H1 (cell line): ENCODE data around the gene TFAP2A. TPM values are rescaled to one million over a fixed set of nuclear protein-coding genes. Genes with fewer than 3 reads are reported as not detected.

ENCODE experiments used
- CTCF ChIA-PET: fragments of 300-600 bp; sonication (Branson Sonifier 250); formaldehyde crosslinking; loops from one replicate; lab custom pipeline; 2021; ENCODE audit not compliant: partially characterized antibody; lab: Charles Lee
- POLR2A ChIA-PET: fragments of 300-600 bp; sonication (Branson Sonifier 250); formaldehyde crosslinking; loops from one replicate; lab custom pipeline; 2021; ENCODE audit warnings: inconsistent platforms; ENCODE audit not compliant: partially characterized antibody; lab: Charles Lee
- DNase-seq, 2 experiments: peaks; one replicate each; pipeline versions ENCODE4 v3.0.0 to v3.0.0-alpha.2; 2010 to 2022; ENCODE audit warnings: low spot score in 2 of 2, low read depth in 1 of 2, mixed read lengths in 1 of 2
- FAIRE-seq: peaks from 2 replicates; lab custom pipeline; 2011; peaks lifted over from hg19 to GRCh38; lab: Jason Lieb, UNC
- H2AFZ ChIP-seq: 2 replicates; pipeline ENCODE4 v1.8.1; 2012; ENCODE audit warnings: low read length, inconsistent platforms
- H2AK5ac ChIP-seq: 2 replicates; pipeline ENCODE4 v1.6.1; 2013; ENCODE audit warnings: low read depth, low read length
- H2BK120ac ChIP-seq: replicated peaks from 2 replicates; pipeline ENCODE3; 2013; ENCODE audit warnings: low read depth, low read length, inconsistent platforms
- H2BK12ac ChIP-seq: 2 replicates; pipeline ENCODE4 v1.6.1; 2013; ENCODE audit warnings: low read depth, low read length
- H2BK15ac ChIP-seq: 2 replicates; pipeline ENCODE4 v1.6.1; 2013; ENCODE audit warnings: low read length
- H2BK20ac ChIP-seq: 2 replicates; pipeline ENCODE4 v1.6.1; 2013; ENCODE audit warnings: low read length
- H2BK5ac ChIP-seq: 2 replicates; pipeline ENCODE4 v1.6.1; 2013; ENCODE audit warnings: low read depth, low read length
- H3K14ac ChIP-seq: 2 replicates; pipeline ENCODE4 v1.6.1; 2013; ENCODE audit warnings: inconsistent platforms; ENCODE audit not compliant: insufficient read length
- H3K18ac ChIP-seq: 2 replicates; pipeline ENCODE4 v1.6.1; 2013; ENCODE audit warnings: low read length; ENCODE audit errors: extremely low read depth
- H3K23ac ChIP-seq: 2 replicates; pipeline ENCODE4 v1.6.1; 2013; ENCODE audit warnings: inconsistent platforms; ENCODE audit not compliant: insufficient read length
- H3K23me2 ChIP-seq: 2 replicates; pipeline ENCODE4 v1.6.1; 2013; ENCODE audit warnings: low read depth, low read length
- H3K27ac ChIP-seq: 2 replicates; pipeline ENCODE4 v1.6.1; 2011; ENCODE audit warnings: low read depth, low read length, inconsistent platforms
- H3K27me3 ChIP-seq, 4 experiments: replicated peaks in 1 of 4; 1 replicate in 1 of 4; 2 replicates in 3 of 4; pipeline versions ENCODE4 v1.6.1 to v1.8.1; 2011 to 2013; ENCODE audit warnings: low read length in 3 of 4, mild to moderate bottlenecking in 3 of 4, inconsistent platforms in 2 of 4, mixed read lengths in 2 of 4, moderate library complexity in 1 of 4; ENCODE audit not compliant: control insufficient read depth in 3 of 4, insufficient read depth in 3 of 4; ENCODE audit errors: extremely low read depth in 1 of 4
- H3K36me3 ChIP-seq, 4 experiments: 2 replicates each; pipeline versions ENCODE4 v1.6.1 to v1.8.1; 2011 to 2013; ENCODE audit warnings: mild to moderate bottlenecking in 4 of 4, low read length in 3 of 4, moderate library complexity in 2 of 4, control low read depth in 1 of 4, inconsistent platforms in 1 of 4; ENCODE audit not compliant: insufficient read depth in 4 of 4, control insufficient read depth in 2 of 4
- H3K4ac ChIP-seq: replicated peaks from 2 replicates; pipeline ENCODE3; 2013; ENCODE audit warnings: low read length, low read depth, mixed read lengths, inconsistent platforms; ENCODE audit not compliant: insufficient read length
- H3K4me1 ChIP-seq, 4 experiments: replicated peaks in 1 of 4; 1 replicate in 1 of 4; 2 replicates in 3 of 4; pipeline versions ENCODE4 v1.6.1 to v1.8.1; 2011 to 2013; ENCODE audit warnings: low read length in 3 of 4, inconsistent platforms in 2 of 4, mixed read lengths in 1 of 4; ENCODE audit not compliant: insufficient read depth in 4 of 4, control insufficient read depth in 3 of 4
- H3K4me2 ChIP-seq, 2 experiments: 2 replicates each; pipeline versions ENCODE4 v1.6.1 to v1.8.1; 2011 to 2013; ENCODE audit warnings: low read depth in 2 of 2, low read length in 2 of 2, control low read depth in 1 of 2, inconsistent platforms in 1 of 2, mild to moderate bottlenecking in 1 of 2; ENCODE audit not compliant: insufficient read depth in 1 of 2
- H3K4me3 ChIP-seq, 4 experiments: fragments of 200-600, 300-600 bp in 1 of 4; sonication (generic), shearing (Covaris generic), sonication (Bioruptor Twin) in 1 of 4; 2 replicates each; pipeline versions ENCODE4 v1.5.1 to v1.8.1; 2011 to 2016; ENCODE audit warnings: low read length in 4 of 4, low read depth in 3 of 4, control low read depth in 2 of 4, inconsistent platforms in 2 of 4, mild to moderate bottlenecking in 2 of 4, mixed read lengths in 1 of 4, moderate library complexity in 1 of 4; ENCODE audit not compliant: insufficient read depth in 2 of 4; ENCODE audit errors: extremely low read depth in 1 of 4
- H3K56ac ChIP-seq: replicated peaks from 2 replicates; pipeline ENCODE3; 2013; ENCODE audit warnings: low read depth, mild to moderate bottlenecking, mixed read lengths, low read length, inconsistent platforms; ENCODE audit not compliant: insufficient read length
- H3K79me1 ChIP-seq: 2 replicates; pipeline ENCODE4 v1.6.1; 2013; ENCODE audit warnings: low read depth, low read length, control low read depth
- H3K79me2 ChIP-seq, 2 experiments: 2 replicates each; pipeline versions ENCODE4 v1.6.1 to v1.8.1; 2012 to 2013; ENCODE audit warnings: low read length in 2 of 2, mild to moderate bottlenecking in 2 of 2, inconsistent platforms in 1 of 2; ENCODE audit not compliant: insufficient read depth in 2 of 2, control insufficient read depth in 1 of 2
- H3K9ac ChIP-seq, 4 experiments: replicated peaks in 1 of 4; 1 replicate in 1 of 4; 2 replicates in 3 of 4; pipeline versions ENCODE4 v1.6.1 to v1.8.1; 2011 to 2013; ENCODE audit warnings: low read depth in 3 of 4, low read length in 3 of 4, control low read depth in 2 of 4, mild to moderate bottlenecking in 2 of 4, moderate library complexity in 2 of 4, inconsistent platforms in 1 of 4; ENCODE audit errors: extremely low read depth in 1 of 4
- H3K9me3 ChIP-seq, 2 experiments: 2 replicates each; pipeline versions ENCODE4 v1.6.1 to v1.8.1; 2012 to 2013; ENCODE audit warnings: mild to moderate bottlenecking in 2 of 2, moderate library complexity in 2 of 2, control low read depth in 1 of 2, inconsistent platforms in 1 of 2, low read depth in 1 of 2, low read length in 1 of 2, mixed read lengths in 1 of 2; ENCODE audit not compliant: insufficient read depth in 2 of 2
- H4K20me1 ChIP-seq, 2 experiments: replicated peaks in 1 of 2; 2 replicates each; pipeline versions ENCODE3 to v1.8.1; 2011 to 2013; ENCODE audit warnings: inconsistent platforms in 2 of 2, low read length in 2 of 2, mild to moderate bottlenecking in 1 of 2; ENCODE audit not compliant: insufficient read depth in 2 of 2, control insufficient read depth in 1 of 2
- H4K5ac ChIP-seq: 2 replicates; pipeline ENCODE4 v1.6.1; 2013; ENCODE audit warnings: low read length, low read depth, mixed read lengths, inconsistent platforms; ENCODE audit not compliant: insufficient read length
- H4K8ac ChIP-seq: 2 replicates; pipeline ENCODE4 v1.8.0; 2013; ENCODE audit warnings: mild to moderate bottlenecking, moderate library complexity, low read length, inconsistent platforms; ENCODE audit not compliant: insufficient read depth; ENCODE audit errors: extremely low read depth
- H4K91ac ChIP-seq: replicated peaks from 2 replicates; pipeline ENCODE3; 2013; ENCODE audit warnings: low read length, mixed read lengths, inconsistent platforms; ENCODE audit not compliant: insufficient read length
- WGBS, 2 experiments: shearing (Covaris generic) in 1 of 2; methylation state at CpG; one replicate each; pipeline versions ENCODE4 v1.1.6 to v1.1.7; 2013 to 2015; ENCODE audit warnings: low lambda C conversion rate in 2 of 2, mixed read lengths in 2 of 2, inconsistent platforms in 1 of 2, low coverage in 1 of 2, missing lambda C conversion rate in 1 of 2; ENCODE audit not compliant: insufficient replicate concordance in 2 of 2, insufficient coverage in 1 of 2, insufficient read length in 1 of 2; ENCODE audit errors: extremely low coverage in 1 of 2, missing lambda C conversion rate in 1 of 2; 5-methylcytosine and 5-hydroxymethylcytosine counted together
- polyA plus RNA-seq, 7 experiments: library from polyadenylated mRNA; depleted of rRNA in 3 of 7; stranded (reverse) in 5 of 7; unstranded in 2 of 7; fragments of >200 nt in 5 of 7; fragments of 200-250 nt in 2 of 7; gene quantifications; 1 replicate in 5 of 7; 2 replicates in 1 of 7; 4 replicates in 1 of 7; pipeline versions ENCODE4 v1.2.1 to v1.2.3, GENCODE V29; 2011 to 2013; ENCODE audit warnings: missing spikeins in 2 of 7, mixed read lengths in 2 of 7
- total RNA-seq: library from RNA; stranded (reverse); fragmentation: NEBNext Ultra II Directional; extraction: Animal tissue kit (Norgen Biotek cat#: 25700); gene quantifications from 2 replicates; pipeline ENCODE4 v1.2.1, GENCODE V29; 2021

TFAP2A gene
- total and polyA plus RNA-seq, 2 of the 8 experiments (the other 6 are each of a cell fraction or from before 2014, with no cell fraction given), result 0.23 TPM; not detected in 1

DNA sequence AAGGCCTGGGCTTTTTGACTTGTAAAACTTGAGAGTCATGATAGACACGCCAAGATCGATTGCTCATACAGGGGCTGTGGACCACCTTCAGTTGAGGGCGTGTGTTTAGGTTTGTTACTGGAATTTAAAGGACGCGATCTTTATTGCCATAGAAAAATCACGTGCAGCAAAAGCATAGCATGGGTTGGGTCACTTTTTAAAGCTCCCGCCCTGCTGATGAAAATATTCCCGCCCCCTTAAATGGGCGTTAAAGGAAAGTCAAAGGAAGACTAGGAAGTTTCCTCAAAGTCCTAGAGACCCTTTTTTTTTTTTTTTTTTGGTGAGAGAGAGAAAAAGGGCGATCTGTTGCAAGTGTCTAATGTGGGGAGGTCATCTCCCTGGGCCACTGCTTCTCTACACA lies 23.1 kb downstream of the TFAP2A start:
- Histone ChIP-seq H3K4me1 (peaks cover 10 to 31% (median 24%) of the 10 kb centered on the region in 4 experiments), H2BK5ac (no peak overlapping the region), H3K9ac (no peak overlapping the region), H3K18ac (no peak overlapping the region), H3K23ac (no peak overlapping the region), H2AFZ (no peak overlapping the region), H4K20me1 (peaks cover 6 to 15% of the 10 kb centered on the region in 2 experiments), H4K8ac (no peak overlapping the region), H3K79me1 (no peaks in the 10 kb centered on the region), H2BK12ac (no peak overlapping the region), H3K9me3 (no peaks in the 10 kb centered on the region), H3K4me3 (peak overlapping the region in 3 of 4 experiments; percentile 3 to 54 (median 17); a peak in 4 of 8 replicates), H2BK20ac (no peak overlapping the region), H3K23me2 (no peaks in the 10 kb centered on the region; the same call in 1 of the 2 replicates), H3K79me2 (no peaks in the 10 kb centered on the region), H3K27ac (no peak overlapping the region), H2BK120ac (no peak overlapping the region), H4K91ac (no peak overlapping the region), H3K27me3 (peaks cover 74 to 96% (median 91%) of the 10 kb centered on the region in 4 experiments), H3K4ac (no peak overlapping the region), H3K36me3 (peaks cover 0 to 8% (median 0%) of the 10 kb centered on the region in 4 experiments; a peak in 1 of 8 replicates), H3K14ac (no peak overlapping the region), H3K56ac (no peak overlapping the region), H2BK15ac (no peak overlapping the region), H4K5ac (no peak overlapping the region), H2AK5ac (no peak overlapping the region), H3K4me2 (peak overlapping the region; percentile 66 to 77)
- WGBS, 2 experiments, result 2% methylated on average over 10 of the region's 10 CpGs; no CpG with 5 or more reads in 1 of the 2 experiments
- POLR2A ChIA-PET, result interaction anchor here (0.8 to 2.0 kb wide), 7 partner anchors 18 to 33 kb away, joined by 3 to 6 read pairs (median 4); partner anchors contain the start of gene TFAP2A
- DNase-seq (no peak), FAIRE-seq (peak; percentile 45)
- CTCF ChIA-PET, result interaction anchor here (0.5 to 17.2 kb wide), 4 partner anchors 8 to 137 kb away, joined by 3 to 365 read pairs (median 4); partner anchors contain the start of gene TFAP2A
